GM19455 (cell line): ENCODE measurements around the gene PPP1R1C.
"Not testable (repeated sequence)": the region's sequence is repeated elsewhere in the genome, so short reads cannot be mapped to it uniquely, and the experiment has no call there.

Source experiments
- ATAC-seq: cut with Tn5 transposase; IDR thresholded peaks from one replicate; pipeline ENCODE4 v1.9.1; 2021; ENCODE audit not compliant: unreplicated experiment

PPP1R1C gene

GRCh38 chr2:181985632-181986205 lies at the start of gene PPP1R1C:
Gene PPP1R1C, plus strand, starts transcription at chr2:181985853. Its CDS starts 258 bp downstream, at chr2:181986111.
- no peak for ATAC-seq

GRCh38 chr2:181937473-181937872 lies 48.2 kb upstream of the PPP1R1C start:
- no peak for ATAC-seq

GRCh38 chr2:181943411-181944124 lies 42.1 kb upstream of the PPP1R1C start:
- no peak for ATAC-seq

GRCh38 chr2:181944164-181944913 lies 41.3 kb upstream of the PPP1R1C start:
- ATAC-seq: no peak

GRCh38 chr2:181944914-181945291 lies 40.8 kb upstream of the PPP1R1C start:
- no peak for ATAC-seq

GRCh38 chr2:181946444-181947127 lies 39.1 kb upstream of the PPP1R1C start:
- ATAC-seq: no peak

- ATAC-seq: no peak
Measured at GRCh38 chr2:181947273-181947672, 38.4 kb upstream of the PPP1R1C start.

GRCh38 chr2:181948227-181948626 lies 37.4 kb upstream of the PPP1R1C start:
- ATAC-seq: no peak

GRCh38 chr2:181949047-181949446 lies 36.6 kb upstream of the PPP1R1C start:
- ATAC-seq: no peak

GRCh38 chr2:181952404-181953226 lies 33.0 kb upstream of the PPP1R1C start:
- ATAC-seq: no peak

- ATAC-seq: peak; percentile 79
Measured at GRCh38 chr2:181953881-181954537, 31.6 kb upstream of the PPP1R1C start.

GRCh38 chr2:181954538-181954883 lies 31.1 kb upstream of the PPP1R1C start:
- no peak for ATAC-seq

GRCh38 chr2:181955010-181955409 lies 30.6 kb upstream of the PPP1R1C start:
- ATAC-seq: no peak

- not testable (repeated sequence) for ATAC-seq
Measured at GRCh38 chr2:181955866-181956265, 29.8 kb upstream of the PPP1R1C start.

- no peak for ATAC-seq
Measured at GRCh38 chr2:181957668-181958067, 28.0 kb upstream of the PPP1R1C start.

- ATAC-seq: no peak
Measured at GRCh38 chr2:181958726-181959125, 26.9 kb upstream of the PPP1R1C start.

GRCh38 chr2:181959508-181959907 lies 26.1 kb upstream of the PPP1R1C start:
- ATAC-seq: no peak

- ATAC-seq: not testable (repeated sequence)
Measured at GRCh38 chr2:181961167-181961566, 24.5 kb upstream of the PPP1R1C start.

- no peak for ATAC-seq
Measured at GRCh38 chr2:181962142-181962541, 23.5 kb upstream of the PPP1R1C start.

GRCh38 chr2:181970160-181970794 lies 15.4 kb upstream of the PPP1R1C start:
- no peak for ATAC-seq
